Amniotic stem cell (primary cell): ENCODE measurements around the gene ADGRL1.
"Not testable (repeated sequence)": the region's sequence is repeated elsewhere in the genome, so short reads cannot be mapped to it uniquely, and the experiment has no call there.

Source experiments
- DNase-seq: peaks from one replicate; lab custom pipeline; 2025; lab: John Stamatoyannopoulos, UW

The ADGRL1 gene

GRCh38 chr19:14218620-14219330, 12.8 kb upstream of the ADGRL1 start:
- no peak for DNase-seq

DNA sequence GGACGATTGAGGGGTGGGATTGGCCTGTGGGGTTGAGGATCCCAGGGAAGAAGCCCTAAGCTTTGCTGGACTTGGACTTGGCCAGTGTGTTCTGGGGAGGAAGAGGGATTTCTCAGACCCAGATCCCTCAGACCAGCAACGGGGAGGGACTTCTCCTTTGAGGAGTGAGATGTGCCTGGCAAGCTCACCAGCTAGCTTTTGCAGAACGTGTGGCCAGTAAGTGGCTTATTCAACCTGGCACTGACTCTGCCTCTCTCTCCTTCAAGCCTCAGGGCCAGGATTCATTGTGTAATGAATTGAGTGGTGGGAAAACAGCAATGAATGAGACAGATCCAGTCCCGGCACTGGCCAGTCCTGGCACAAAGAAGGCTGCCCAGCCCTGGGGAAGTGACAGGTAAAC, 11.9 kb upstream of the ADGRL1 start:
- DNase-seq: not testable (repeated sequence)

GRCh38 chr19:14214580-14214979, 8.6 kb upstream of the ADGRL1 start:
- DNase-seq: no peak

- not testable (repeated sequence) for DNase-seq
These were observed 4.2 kb upstream of the ADGRL1 start for GRCh38 chr19:14210182-14210581.

DNA sequence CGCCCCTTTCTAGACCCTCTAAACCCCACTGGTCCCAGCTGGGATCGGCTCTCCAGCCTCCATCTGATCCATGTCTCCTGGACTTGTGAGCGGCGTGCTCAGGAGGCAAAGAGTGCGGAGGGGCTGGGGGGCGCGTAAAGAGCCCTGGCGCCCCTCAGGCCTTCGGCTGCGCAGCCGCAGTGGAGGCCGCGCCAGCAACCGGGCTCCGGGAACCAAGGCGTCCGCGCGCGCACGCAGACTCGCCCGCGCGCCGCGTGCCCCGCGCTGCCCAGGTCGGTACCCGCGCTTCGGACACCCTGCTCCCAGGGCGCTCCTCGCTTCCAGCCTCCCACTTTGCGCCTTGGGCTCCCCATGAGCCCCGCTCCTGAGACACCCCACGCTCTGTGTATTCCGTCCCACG, 3.4 kb upstream of the ADGRL1 start:
- not testable (repeated sequence) for DNase-seq

DNA sequence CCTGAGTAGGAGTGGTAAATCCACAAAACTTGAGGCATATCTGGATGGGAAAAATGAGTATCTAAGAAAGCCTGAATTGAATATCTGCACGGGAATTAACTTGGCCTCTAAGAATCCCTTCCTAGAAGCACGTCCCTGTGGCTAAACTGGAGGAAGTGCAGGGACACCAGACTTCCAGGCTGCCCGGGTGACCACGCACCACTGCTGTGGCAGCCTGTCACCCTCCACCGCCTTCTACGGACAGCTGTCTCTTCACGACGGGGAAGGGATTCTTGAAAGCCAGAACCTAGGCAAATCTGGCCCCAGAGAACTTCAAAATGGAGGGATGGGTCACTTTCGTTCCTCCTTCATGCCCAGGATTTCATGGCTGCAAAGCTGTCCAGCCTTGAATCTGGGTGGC, 2.5 kb upstream of the ADGRL1 start:
- not testable (repeated sequence) for DNase-seq

DNA sequence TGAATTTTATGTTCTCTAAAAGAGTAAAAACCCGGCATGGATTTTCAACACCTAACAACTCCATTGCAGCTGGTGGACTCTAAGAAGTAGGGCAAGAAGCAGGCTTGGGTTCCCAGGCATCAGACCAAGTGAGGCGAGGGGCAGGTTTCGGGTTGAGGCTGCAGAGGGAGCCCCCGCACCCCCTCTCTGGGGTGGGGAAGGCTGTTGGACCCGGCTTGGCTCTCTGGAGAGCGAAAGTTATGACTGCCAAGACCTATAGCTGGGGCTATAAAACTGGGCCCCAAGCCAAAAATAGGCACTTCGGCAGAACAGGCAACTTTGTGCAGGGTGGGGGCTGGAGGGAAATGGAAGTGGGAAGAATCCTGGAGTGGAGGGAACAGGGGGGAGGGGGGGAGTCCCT, 1.8 kb upstream of the ADGRL1 start:
- not testable (repeated sequence) for DNase-seq

GRCh38 chr19:14206737-14207726, 1.1 kb upstream of the ADGRL1 start:
- DNase-seq: peak; percentile 79

- not testable (repeated sequence) for DNase-seq
These were observed 339 bp upstream of the ADGRL1 start for GRCh38 chr19:14206308-14206707.

- DNase-seq: not testable (repeated sequence)
These were observed 1.1 kb downstream of the ADGRL1 start for GRCh38 chr19:14204676-14205451.

- not testable (repeated sequence) for DNase-seq
These were observed 1.8 kb downstream of the ADGRL1 start for GRCh38 chr19:14204219-14204618.

DNA sequence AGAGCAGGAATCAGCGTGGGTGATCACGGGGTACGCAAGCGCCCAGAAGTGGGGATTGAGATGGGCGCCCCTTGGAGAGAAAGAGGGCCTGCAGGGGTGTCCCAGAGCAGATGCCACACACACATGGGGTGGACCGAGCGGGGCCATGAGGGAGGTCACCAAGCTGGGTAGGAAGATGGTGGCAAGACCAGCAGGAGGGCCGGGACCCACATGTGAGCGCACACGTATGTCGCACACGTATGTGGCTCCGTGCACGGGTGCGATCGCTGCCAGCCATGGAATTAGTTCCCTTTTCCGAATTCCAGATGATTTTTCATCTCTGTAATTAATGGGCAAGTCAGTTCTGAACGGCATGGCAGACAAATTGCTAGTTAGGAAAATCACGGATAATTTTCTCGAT, 2.2 kb downstream of the ADGRL1 start:
- not testable (repeated sequence) for DNase-seq

- no peak for DNase-seq
These were observed 2.8 kb downstream of the ADGRL1 start for GRCh38 chr19:14203177-14203576.

- not testable (repeated sequence) for DNase-seq
These were observed 4.5 kb downstream of the ADGRL1 start for GRCh38 chr19:14201481-14201880.

DNA sequence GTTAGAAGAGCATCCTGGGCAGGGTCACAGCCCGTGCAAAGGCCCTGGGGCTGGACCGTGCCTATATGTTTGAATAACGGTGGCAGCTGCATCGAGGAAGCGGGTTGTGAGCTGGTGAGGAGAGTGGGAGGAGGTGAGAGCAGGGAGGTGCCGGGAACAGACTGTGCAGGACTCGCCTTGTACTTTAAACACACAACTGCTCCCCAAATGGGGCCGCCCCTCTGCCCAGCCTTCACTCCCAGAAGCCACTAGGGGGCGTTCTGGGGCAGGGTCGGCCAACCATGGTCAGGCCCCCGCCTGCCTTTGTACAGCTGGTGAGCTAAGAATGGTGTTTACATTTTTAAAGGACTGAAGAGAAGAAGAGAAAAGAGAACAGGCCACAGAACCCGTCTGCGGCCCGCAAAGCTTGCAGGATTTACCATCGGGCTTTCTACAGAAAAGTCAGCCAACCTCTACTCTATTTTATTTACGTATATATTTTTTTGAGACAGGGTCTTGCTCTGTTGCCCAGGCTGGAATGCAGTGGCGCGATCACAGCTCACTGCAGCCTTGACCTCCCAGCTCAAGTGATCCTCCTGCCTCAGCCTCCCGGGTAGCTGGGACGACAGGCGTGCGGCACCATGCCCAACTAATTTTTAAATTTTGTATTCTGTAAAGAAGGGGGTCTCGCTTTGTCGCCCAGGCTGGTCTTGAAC, 5.7 kb downstream of the ADGRL1 start:
- not testable (repeated sequence) for DNase-seq

- DNase-seq: no peak
These were observed 7.3 kb downstream of the ADGRL1 start for GRCh38 chr19:14198384-14199376.

- no peak for DNase-seq
These were observed 8.1 kb downstream of the ADGRL1 start for GRCh38 chr19:14197882-14198281.

GRCh38 chr19:14197288-14197687, 8.7 kb downstream of the ADGRL1 start:
- not testable (repeated sequence) for DNase-seq

- DNase-seq: peak; percentile 25
These were observed 9.9 kb downstream of the ADGRL1 start for GRCh38 chr19:14196105-14196504.

DNA sequence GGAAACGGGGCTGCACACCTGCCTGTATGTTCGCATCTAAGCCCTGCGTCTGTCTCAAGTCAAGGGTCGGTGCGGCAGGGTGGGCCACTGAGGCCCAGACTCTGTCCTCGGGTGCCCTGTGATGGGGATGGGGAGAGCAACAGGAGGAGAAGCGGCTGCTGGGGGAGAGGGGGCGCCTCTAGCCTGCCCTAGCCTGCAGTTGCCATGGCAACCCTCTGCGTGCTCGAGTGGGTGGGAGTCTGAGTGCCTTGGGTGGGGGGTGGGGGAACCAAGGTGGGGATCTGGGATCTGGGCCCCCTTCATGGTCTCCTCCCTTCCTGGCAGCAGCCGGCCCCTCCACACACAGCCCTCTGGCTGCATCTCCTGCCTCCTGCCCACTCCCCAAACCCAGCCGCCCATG, 10.8 kb downstream of the ADGRL1 start:
- not testable (repeated sequence) for DNase-seq
